Retinal pigment epithelial cell (primary cell): Measurements from ENCODE around the gene JAZF1.

Experiments
- DNase-seq: peaks from one replicate; pipeline ENCODE4 v3.0.0-alpha.2; 2010; ENCODE audit warnings: low read depth
- H3K4me3 ChIP-seq: 2 replicates; pipeline ENCODE4 v1.5.1; 2011; ENCODE audit warnings: mild to moderate bottlenecking, low read length, control low read depth, moderate library complexity
- CTCF ChIP-seq: conservative IDR thresholded peaks from 2 replicates; pipeline ENCODE4 v1.5.1; 2011; ENCODE audit warnings: low read depth, low read length, control low read depth, inconsistent platforms

The JAZF1 gene

GRCh38 chr7:28054531-28055160 lies 125.9 kb downstream of the JAZF1 start:
- TF ChIP-seq CTCF, result no peak
- no peak overlapping the region for H3K4me3 ChIP-seq
- no peak for DNase-seq

GRCh38 chr7:28052933-28053332 lies 127.7 kb downstream of the JAZF1 start:
- DNase-seq, result peak; percentile 83
- TF ChIP-seq CTCF, result no peak
- no peak overlapping the region for H3K4me3 ChIP-seq

- no peak for TF ChIP-seq CTCF
- H3K4me3 ChIP-seq, result no peak overlapping the region
- DNase-seq, result no peak
Measured at GRCh38 chr7:28048694-28049093, 131.9 kb downstream of the JAZF1 start.

- TF ChIP-seq CTCF, result no peak
- DNase-seq, result no peak
- no peak overlapping the region for H3K4me3 ChIP-seq
Measured at GRCh38 chr7:28046035-28046434, 134.6 kb downstream of the JAZF1 start.

- TF ChIP-seq CTCF, result no peak
- H3K4me3 ChIP-seq, result no peak overlapping the region
- no peak for DNase-seq
Measured at GRCh38 chr7:28045592-28045991, 135.0 kb downstream of the JAZF1 start.

GRCh38 chr7:28044825-28045224 lies 135.8 kb downstream of the JAZF1 start:
- H3K4me3 ChIP-seq, result no peak overlapping the region
- no peak for TF ChIP-seq CTCF
- DNase-seq, result no peak

GRCh38 chr7:28042721-28043120 lies 137.9 kb downstream of the JAZF1 start:
- no peak for DNase-seq
- no peak for TF ChIP-seq CTCF
- H3K4me3 ChIP-seq, result no peak overlapping the region
